ENCODE data around the gene PIGR.

Gene PIGR, protein sequence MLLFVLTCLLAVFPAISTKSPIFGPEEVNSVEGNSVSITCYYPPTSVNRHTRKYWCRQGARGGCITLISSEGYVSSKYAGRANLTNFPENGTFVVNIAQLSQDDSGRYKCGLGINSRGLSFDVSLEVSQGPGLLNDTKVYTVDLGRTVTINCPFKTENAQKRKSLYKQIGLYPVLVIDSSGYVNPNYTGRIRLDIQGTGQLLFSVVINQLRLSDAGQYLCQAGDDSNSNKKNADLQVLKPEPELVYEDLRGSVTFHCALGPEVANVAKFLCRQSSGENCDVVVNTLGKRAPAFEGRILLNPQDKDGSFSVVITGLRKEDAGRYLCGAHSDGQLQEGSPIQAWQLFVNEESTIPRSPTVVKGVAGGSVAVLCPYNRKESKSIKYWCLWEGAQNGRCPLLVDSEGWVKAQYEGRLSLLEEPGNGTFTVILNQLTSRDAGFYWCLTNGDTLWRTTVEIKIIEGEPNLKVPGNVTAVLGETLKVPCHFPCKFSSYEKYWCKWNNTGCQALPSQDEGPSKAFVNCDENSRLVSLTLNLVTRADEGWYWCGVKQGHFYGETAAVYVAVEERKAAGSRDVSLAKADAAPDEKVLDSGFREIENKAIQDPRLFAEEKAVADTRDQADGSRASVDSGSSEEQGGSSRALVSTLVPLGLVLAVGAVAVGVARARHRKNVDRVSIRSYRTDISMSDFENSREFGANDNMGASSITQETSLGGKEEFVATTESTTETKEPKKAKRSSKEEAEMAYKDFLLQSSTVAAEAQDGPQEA

DNA sequence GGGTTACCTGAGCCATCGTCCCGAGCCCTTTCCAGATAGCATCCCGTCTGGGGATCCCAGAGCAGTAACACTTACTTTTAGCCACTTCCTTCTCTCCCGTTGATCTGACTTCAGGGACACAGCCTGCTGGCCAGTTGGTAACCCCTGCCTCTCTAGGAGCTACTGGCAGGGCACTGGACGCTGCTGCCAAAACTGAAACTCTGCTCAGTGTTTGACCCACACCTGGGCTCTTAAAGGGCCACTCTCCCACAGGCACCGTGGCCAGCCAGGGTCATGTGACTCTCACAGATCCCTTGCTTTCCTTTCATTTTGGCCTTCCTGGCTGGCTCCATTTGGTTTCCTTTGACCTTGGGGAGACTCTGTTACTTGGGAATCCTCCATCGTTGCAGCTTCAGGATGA is at the start of gene PIGR:
Gene PIGR (minus strand): TSS at position 206 of the 400 bp plus-strand sequence. CDS start 5,935 bp downstream, outside the sequence.
- no peak for DNase-seq (ENCODE audit: low spot score)

DNA sequence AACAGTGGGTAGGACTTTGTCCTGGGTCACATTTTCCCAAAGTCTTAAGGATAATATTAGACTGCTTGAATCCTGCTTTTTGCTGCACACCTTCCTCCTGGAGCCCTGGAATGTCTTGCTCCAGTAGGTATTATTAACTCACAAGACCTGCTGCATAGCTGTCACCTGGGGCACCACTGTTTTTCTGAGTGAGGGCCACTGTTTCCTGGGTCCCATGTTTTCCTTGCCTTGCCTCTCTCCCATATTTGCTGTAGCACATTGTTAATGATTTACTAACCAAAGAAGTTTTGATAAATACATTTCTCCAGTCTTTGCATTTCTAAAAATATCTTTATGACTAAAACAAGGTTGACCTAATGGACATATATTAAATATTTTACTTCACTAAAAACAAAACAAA is 46.5 kb upstream of the PIGR start:
- DNase-seq (ENCODE audit: low spot score), result no peak

DNA sequence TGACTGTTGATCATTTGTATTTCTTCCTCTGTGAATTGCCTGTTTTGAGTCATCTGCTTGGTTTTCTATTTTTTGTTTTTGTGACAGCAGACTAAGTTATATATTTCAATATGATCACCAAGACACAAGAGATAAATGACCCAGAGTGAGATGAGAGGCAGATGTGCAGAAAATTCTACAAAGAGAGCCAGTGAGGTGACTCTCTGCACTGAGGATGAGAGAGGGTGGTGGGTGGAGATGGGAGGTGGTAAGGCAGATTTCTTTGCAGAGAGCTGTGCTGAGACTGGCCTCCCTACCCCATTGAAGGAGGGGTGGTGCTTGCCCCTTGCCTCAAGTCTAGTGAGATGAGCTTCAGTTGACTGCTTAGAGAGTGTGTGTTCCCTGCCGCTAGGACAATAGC is 41.6 kb upstream of the PIGR start:
- DNase-seq (ENCODE audit: low spot score), result no peak

DNA sequence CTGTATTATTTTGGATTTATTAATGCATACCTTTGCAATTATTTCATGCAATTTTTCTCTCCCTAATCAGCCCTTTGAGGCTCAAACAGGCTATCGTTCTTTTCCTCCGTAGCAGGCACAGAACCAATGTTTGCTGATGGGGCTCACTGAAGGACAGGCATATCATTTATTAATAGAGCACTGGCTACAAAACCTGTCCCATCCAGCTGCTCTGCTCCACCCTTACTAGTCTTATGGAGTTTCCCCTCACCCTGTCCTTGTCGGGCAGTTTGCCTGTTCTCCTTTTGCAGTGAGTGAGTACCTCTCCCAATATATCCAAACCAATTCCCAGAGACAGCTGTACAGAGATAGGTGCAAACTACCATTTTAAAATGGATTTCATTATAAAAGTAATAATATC is 40.6 kb upstream of the PIGR start:
- no peak for DNase-seq (ENCODE audit: low spot score)

DNA sequence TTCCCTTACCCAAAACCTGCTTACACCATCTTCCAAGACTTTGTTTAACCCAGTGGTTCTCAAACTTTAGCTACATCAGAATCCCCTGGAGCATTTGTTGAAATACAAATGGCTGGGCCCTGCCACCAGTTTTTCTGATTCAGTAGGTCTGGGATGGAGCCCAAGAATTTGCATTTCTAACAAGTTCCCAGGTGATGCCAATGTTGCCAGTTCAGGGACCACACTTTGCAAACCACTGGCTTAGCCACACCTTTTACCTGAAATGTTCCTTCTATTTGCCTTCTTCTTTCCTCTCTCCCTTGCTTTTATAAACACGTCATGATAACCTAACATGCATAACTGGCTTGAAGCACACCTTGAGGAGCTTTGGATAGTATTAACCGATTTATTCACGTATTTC is 40.1 kb upstream of the PIGR start:
- no peak for DNase-seq (ENCODE audit: low spot score)

DNA sequence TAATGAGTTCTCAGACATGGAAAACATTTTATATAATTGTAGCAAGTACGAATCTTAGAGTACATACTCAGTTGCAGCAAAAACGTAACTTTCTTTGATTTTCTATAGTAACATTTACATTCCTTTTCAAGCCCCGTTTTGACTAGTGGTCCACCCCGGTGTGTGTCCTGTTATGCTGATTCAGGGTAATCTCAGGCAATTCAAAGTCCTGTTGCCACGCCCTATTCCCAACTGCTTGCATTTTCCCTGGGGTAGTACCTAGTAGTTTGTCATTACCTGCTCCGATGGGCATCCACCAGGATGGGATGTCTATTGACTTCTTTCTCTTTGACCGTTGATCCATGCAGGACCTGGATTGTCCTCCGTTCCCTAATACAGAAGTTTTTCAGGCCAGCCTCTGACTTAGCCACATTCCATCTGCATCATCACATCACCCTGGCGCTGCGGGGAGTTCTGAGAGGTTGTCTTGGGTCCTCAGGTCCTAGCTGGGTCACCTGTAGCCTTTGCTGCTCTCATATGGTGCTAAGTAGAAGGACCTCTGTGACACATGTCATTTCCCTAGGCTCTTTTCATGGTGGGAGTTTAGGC is 39.0 kb upstream of the PIGR start:
- no peak for DNase-seq (ENCODE audit: low spot score)

DNA sequence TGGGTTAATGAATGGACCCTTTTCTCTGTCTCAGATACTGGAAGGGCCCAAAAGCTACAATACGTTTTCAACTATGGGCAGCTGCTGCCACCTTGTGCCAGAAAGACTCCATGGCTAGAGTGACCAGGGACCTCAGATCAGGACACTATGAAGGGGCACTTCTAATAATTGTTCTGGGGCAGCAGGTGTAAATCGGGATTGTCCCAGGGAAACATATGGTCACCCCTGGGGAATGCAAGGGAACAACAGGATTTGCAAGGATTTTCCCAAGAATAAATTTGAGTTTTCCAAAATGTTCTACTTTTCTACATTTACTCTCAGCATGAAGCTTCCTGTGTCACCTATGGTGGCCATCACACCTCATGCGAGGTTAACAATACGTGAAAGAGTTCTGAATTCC is 36.0 kb upstream of the PIGR start:
- DNase-seq (ENCODE audit: low spot score), result peak; percentile 29

DNA sequence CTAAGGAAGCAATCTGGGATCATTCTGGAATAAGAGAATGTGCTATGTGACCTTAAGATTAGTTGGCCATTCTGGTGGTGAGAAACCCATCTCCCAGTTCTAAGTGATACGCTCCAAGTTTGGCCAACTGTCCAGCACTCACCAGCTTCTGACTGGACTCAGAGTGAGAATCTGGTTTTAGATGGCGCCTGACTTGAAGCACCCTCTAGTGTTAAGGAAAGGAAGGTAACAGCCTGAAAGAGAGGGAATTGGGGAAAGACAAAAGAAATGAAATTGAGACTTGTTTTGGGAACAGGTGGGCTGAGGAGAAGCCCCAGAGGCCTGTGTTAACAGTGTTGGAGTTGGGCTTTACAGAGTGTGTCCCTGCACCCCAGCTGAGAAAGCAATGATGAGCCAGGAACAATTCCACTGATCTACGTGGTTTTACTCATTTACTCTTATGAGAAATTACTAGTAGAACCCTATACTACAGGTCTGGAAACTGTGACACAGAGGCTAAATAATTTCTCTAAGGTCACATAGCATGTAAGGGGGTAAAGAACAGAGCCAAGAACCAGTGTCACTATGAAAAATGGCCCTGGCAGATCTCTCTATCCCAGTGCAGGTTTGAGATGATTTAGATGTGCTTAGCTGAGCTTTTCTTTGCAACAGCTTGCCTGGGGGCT is 33.2 kb upstream of the PIGR start:
- peak; percentile 7 for DNase-seq (ENCODE audit: low spot score)

DNA sequence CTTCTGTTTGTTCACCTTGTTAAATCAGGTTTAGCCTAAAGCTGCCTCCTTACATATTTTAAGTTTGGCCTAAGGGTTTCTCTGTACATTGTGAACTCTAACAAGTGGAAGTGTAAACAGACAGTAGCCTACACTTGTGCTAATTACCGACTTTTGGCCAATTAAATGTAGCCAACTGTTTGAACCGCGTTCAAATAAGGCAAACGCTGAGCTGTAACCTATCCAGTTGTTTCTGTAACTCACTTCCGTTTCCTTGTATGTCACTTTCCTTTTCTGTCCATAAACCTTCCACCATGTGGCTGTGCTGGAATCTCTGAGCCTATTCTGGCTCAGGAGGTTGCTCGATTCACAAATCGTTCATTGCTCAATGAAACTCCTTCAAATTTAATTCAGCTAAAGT is 32.0 kb upstream of the PIGR start:
- DNase-seq (ENCODE audit: low spot score), result no peak

DNA sequence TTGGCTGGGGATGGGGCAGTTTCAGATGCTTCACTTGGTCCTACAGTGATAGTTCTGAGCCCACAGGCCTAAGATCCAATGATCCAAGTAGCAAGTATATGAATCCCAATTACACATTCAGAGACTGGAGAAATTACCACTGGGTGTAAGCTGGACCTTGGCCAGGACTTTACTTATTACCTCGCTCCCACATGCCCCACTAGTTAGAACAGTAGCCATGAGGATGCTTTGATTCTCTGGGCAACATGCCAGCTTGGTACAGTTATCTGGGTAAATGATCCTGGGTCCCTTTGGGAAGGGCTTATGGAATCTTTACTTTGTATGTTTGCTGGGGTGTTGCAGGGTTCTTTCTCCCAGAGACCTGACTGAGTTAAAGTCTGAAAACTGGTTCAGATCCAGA is 29.0 kb upstream of the PIGR start:
- no peak for DNase-seq (ENCODE audit: low spot score)

DNA sequence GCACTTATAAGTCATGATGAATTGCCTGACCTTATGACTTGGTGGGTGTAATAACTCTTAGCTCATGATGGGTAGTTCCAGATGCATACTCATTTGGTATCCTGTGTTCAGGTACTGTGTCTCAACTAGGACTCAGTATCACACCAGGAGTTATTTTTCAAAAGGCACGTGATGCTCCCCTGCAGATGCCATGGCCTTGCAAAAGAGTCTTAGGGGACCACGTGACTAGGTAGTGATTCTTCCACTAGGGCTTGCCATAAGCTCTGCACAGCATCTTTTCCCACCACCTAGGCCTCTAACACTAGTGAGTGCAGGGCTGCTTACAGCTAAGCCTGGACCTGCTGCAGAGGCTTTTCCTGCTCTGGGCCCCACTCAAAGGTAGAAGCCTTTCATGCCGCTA is 27.9 kb upstream of the PIGR start:
- DNase-seq (ENCODE audit: low spot score), result no peak

DNA sequence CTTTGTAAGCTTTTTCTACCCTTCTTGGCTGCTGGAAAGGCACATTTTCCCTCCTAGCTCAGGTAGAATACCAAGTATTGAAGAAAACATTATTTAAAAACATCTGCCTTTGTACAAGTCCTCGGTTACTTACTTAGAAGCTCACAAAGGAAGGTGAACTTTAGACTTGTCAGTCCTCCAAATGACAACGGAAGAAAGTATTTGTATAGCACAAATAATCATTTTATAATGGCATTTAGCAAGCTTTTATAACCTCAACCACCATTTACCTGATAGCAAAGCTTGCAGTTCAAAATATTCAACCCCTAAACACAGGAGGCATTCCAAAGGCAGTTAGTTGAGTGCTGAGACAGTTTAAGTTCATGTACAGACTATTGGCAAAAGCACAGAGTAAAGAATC is 26.5 kb upstream of the PIGR start:
- DNase-seq (ENCODE audit: low spot score), result no peak

DNA sequence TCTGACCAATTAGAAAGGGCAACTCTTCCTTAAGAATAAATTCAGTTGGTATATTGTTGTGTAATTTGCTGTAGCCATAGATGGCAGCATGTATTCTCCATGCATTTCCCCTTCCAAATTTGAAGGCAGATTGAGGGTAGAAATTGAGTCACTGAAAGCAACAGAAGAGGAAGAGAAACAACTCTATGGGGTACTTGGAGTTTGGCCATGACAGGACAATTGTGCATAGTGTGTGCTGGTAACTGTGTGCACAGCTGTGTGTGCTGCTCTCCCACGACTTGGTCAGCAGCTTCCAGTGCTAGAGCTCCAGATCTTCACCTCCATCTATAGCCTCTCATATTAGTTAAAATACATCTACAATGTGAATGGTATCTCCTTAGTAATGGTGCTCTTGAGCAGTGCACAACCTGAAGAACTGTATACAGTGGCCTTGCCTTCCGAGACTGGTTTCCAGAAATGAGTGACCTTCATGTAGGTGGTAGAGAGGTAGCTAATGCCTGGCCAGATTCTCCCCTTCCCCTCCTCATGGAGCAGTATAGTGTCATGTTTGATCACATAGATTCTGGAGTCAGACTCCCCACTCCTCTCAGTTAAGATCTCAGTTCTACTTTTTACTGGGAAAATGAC is 24.9 kb upstream of the PIGR start:
- DNase-seq (ENCODE audit: low spot score), result no peak

DNA sequence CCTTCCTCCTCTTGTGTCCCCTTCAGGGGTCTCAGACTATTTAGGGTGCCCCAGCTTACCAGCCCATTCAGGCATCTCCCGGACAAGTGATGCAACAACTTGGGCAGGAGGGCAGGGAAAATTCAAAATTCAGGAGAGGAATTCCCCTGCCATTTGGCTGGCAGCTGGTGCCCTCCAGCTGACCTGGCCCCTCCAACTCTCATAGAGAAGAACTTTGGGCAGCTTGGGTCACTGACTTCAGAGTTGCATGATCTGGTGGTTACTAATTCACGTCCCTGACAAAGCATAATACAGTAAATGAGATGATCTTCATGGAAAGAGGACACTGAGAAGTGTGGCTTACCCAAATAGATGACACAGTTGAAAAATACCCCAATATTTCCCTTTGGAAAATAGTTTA is 24.2 kb upstream of the PIGR start, which contains the start of gene FCAMR:
Gene FCAMR (minus strand): TSS at position 15 of the 400 bp plus-strand sequence. CDS start 335 bp downstream, outside the sequence.
- no peak for DNase-seq (ENCODE audit: low spot score)

DNA sequence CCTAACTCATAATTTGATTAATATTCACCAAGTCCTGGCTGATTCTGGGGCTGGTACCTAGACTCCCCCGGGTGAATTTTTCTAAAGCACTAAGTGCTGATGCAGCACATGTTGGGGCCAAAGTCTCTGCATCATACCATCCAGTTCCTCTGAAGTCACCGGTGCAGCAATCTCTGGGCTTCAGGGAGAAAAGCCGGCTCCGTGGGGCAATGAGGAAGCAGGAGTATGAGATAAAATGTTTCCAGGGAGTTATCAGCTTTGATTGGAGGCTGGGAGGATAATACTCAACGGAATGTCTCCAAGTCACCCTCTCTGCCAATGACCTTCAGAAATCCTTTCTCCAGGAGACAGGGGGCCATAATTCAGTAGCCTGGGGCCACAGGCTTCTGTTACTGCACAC is 22.8 kb upstream of the PIGR start:
- no peak for DNase-seq (ENCODE audit: low spot score)

DNA sequence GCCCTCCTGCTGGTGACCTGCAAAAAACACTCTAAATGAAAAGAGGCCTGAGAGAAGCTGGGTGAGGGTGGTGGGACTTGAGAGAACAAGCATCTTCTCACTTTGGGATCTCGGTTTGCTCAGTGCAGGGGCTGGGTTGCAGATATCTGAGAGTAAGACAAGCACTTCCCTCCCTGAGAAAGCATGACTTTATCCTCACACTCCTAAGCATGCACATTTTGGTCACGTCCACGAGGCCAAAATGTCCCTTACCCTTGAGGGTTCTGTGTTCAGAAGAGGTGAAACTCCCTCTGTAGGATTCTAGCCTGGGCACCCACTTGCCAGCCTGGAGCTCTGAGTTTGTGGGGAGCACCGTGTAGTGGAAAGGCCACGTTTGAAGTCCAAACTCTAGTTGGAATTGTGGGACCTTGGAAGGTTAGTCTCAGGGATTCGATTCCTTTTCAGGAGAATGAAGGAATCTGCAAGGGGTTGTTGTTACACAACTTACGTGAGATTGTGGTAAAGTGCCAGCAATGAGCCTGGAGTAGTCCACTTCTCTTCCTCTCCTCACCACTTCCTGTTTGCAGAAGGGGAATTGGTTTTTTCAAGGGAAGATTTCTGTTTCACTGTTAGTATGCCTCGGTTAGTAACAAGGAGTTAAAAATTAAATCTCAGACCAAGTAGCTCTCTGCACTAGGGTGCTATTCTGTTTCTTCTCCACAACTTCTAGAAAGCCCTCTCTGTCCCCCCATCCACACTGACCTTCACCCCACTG is 21.0 kb upstream of the PIGR start:
- no peak for DNase-seq (ENCODE audit: low spot score)

DNA sequence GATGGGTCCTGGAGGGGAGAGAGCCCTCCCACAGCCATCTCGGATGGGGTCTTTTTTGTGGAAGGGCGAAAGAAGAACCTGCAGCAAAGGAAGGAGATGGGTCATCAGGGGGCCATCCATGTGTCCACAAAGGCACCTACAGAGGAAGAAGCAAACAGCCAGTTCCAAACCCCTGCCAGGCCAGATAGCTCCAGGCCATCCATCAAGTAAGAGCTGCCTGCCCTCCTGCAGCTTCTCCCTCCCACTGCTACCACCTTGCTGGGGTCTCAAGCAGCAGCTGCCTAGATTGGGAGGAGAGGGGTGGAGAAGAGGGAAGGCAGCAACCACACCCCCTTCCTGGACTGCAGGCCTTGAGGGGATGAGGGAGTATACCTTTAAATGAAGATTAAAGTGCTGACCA is 19.5 kb upstream of the PIGR start:
- DNase-seq (ENCODE audit: low spot score), result no peak

DNA sequence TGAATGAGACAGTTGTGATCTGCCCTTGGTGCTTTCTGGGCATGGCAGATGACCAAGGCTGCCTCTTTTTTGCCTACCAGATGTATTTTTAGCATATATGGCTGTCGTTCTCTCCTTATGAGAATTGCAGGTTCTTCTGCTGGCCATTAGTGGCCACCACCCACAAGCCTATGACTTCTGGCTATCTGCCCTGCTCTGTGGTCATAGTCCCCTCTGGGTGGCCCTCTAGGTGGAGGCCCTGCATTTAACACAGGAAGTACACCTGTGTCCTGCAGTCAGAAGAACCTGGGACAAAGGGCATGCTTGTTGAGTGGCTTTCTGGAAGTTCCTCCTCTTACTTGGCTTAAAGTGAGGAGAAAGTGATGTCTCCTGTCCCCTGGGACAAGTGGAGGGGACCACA is 17.5 kb upstream of the PIGR start:
- no peak for DNase-seq (ENCODE audit: low spot score)

DNA sequence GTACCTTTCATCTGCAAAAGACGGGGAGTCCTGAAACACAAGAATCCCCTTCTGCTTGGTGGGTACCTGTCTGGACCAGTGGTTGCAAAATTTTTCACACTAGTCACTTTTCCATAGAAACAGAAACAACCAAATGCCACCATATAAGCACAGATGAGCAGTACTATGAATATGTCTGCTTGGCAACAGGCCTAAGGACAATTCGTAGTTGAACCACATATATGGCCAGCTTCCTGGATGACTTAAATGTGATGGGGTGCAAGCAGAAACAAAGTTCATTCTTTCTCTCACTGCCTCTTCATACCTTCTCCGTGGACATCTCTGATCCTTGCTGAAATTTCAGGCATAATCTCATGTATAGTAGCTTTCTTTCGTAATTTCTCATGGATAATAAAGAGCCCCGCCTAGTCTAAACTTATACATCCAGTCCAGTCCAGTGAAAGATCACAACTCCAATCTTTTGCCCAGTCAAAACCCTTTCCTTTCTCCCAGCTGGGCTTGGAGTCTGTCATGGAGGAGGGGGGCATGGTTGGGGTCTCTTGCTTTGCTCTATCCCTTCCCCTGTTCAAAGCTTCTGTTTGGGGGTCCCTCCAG is 16.9 kb upstream of the PIGR start:
- no peak for DNase-seq (ENCODE audit: low spot score)

DNA sequence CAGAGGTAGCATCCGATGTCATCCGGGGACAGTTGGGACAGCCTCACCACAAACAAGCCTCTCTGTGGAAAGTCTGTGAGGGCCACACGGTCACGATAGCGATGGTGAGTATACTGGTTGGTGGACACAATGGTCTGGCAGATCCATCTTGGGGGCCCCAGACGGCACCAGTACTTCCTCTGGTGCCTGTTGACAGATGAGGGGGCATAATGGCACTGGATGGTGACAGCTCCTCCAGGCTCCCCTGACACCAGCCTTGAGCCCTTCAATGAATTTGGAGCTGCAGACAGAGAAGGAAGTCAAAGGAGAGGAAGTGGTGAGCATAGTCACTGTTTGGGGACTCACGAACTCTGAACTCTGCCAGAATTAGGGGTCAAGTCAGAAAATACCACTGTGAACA is 16.0 kb upstream of the PIGR start:
- no peak for DNase-seq (ENCODE audit: low spot score)

DNA sequence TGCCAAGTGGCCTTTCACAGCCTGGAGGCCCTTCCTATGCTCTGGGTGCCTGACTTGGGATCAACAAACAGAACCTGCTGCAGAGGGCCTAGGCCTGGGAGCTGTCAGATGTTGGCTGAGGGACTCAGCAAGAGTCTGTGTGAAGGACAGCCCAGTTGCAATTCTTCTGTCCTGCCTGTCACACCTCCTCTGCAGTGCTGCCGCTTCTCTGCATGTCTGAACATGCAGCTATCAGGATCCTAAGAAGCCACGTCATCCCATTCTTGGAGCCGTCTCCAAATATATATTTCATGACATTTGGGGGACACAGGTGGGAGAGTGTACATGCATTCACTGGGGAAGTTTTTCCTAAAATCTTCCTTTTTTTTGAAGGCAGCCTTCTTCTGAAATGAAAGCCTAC is 15.4 kb upstream of the PIGR start:
- no peak for DNase-seq (ENCODE audit: low spot score)
